BE2C (cell line): ENCODE data around the gene SOX8.

ENCODE experiments used
- DNase-seq: peaks from one replicate; pipeline ENCODE4 v3.0.0-alpha.2; 2020
- H3K27me3 ChIP-seq: fragments of 250-450 bp; sonication (Bioruptor Pico); 2 replicates; pipeline ENCODE4 v1.5.1; 2020; ENCODE audit warnings: mild to moderate bottlenecking
- H3K36me3 ChIP-seq: fragments of 250-450 bp; sonication (Bioruptor Pico); 2 replicates; pipeline ENCODE4 v1.5.1; 2020; ENCODE audit warnings: mild to moderate bottlenecking
- H3K4me1 ChIP-seq: fragments of 250-450 bp; sonication (Bioruptor Pico); 2 replicates; pipeline ENCODE4 v1.5.1; 2020
- H3K4me3 ChIP-seq: 2 replicates; pipeline ENCODE4 v1.5.1; 2011; ENCODE audit warnings: low read depth, low read length
- H3K9me3 ChIP-seq: fragments of 250-450 bp; sonication (Bioruptor Pico); 2 replicates; pipeline ENCODE4 v1.5.1; 2020
- TF ChIP-seq, protein P1 (sequence below): IDR thresholded peaks from 2 replicates; pipeline ENCODE4 v1.5.1; 2012; ENCODE audit warnings: mild to moderate bottlenecking, low read depth, low read length

The SOX8 gene

DNA sequence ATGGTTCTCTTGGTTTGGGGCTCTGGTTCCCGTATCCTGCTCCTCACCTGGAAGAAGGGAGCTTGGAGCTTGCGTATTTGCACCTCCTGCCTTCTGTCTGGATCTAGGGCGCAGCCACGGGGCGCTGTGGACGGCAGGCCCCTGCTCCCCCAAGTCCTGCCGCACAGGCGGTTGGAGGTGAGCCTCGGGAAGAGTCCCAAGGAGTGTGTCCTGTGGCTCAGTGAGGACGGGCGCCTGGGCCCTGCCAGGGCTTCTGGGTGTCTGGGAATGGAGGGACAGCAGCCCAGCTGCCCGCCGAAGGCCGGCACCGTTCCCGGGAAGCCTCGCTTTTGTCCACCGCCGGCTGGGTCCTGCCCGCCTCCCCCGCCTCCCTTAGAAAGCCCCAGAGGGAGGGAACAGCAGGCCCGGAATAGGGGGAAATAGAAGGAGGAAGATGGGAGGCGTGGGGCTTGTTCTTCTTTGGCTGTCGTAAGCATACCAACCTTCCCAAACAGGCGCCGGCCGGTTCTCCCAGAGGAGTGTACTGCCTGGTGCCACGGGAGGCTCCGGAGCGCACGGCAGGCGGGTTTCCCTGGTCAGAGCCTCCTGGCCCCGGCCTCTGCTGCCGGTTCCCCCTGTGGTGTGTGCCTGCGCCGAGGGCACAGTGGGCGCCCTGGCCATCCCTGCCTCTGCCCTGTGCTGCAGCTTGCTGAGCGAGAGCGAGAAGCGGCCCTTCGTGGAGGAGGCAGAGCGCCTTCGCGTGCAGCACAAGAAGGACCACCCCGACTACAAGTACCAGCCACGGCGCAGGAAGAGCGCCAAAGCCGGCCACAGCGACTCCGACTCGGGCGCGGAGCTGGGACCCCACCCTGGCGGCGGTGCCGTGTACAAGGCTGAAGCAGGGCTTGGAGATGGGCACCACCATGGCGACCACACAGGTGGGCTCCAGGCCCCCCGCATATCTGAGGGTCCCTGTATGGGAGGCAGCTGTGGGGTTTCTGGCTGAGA lies 1.8 kb downstream of the SOX8 start:
- H3K4me3 ChIP-seq, result no peak overlapping the region
- no peak for DNase-seq
- H3K9me3 ChIP-seq, result no peaks in the 10 kb centered on the region
- peaks cover 5% of the 10 kb centered on the region; the same call in 1 of the 2 replicates for H3K4me1 ChIP-seq
- H3K27me3 ChIP-seq, result peaks cover 96% of the 10 kb centered on the region
- TF ChIP-seq, protein P1, sequence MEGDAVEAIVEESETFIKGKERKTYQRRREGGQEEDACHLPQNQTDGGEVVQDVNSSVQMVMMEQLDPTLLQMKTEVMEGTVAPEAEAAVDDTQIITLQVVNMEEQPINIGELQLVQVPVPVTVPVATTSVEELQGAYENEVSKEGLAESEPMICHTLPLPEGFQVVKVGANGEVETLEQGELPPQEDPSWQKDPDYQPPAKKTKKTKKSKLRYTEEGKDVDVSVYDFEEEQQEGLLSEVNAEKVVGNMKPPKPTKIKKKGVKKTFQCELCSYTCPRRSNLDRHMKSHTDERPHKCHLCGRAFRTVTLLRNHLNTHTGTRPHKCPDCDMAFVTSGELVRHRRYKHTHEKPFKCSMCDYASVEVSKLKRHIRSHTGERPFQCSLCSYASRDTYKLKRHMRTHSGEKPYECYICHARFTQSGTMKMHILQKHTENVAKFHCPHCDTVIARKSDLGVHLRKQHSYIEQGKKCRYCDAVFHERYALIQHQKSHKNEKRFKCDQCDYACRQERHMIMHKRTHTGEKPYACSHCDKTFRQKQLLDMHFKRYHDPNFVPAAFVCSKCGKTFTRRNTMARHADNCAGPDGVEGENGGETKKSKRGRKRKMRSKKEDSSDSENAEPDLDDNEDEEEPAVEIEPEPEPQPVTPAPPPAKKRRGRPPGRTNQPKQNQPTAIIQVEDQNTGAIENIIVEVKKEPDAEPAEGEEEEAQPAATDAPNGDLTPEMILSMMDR, result no peak
- no peaks in the 10 kb centered on the region for H3K36me3 ChIP-seq

DNA sequence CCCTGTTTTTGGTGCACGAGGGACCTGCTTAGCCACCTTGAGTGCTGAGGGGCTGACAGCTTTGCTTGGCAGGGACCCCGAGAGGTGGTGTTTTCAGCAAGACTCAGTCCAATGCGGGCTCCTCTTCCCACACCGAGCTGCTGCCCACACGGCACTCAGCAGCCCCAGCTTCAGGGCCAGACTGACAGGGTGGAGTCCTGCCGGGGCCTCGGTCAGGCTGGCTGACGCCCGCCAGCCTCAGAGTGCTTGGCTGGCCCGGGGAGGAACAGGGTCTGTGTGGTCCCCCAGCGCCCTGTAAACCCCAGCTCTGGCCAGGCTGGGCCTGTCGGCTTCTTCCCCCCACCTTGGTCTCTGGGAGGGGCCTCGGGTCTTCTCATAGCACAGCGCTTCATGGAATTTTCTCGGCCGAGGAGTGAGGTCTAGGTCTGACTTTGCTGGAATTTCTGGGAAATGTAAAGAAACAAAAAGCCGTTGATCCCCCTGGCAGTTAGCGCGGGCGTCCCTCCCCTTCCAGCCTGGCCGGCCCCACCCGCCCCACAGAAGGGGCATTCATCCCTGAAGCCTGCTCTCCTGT lies 2.6 kb downstream of the SOX8 start:
- no peaks in the 10 kb centered on the region for H3K9me3 ChIP-seq
- H3K4me3 ChIP-seq, result no peak overlapping the region
- peaks cover 5% of the 10 kb centered on the region; the same call in 1 of the 2 replicates for H3K4me1 ChIP-seq
- no peak for DNase-seq
- H3K36me3 ChIP-seq, result no peaks in the 10 kb centered on the region
- H3K27me3 ChIP-seq, result peaks cover 98% of the 10 kb centered on the region
- TF ChIP-seq, protein P1, result no peak

DNA sequence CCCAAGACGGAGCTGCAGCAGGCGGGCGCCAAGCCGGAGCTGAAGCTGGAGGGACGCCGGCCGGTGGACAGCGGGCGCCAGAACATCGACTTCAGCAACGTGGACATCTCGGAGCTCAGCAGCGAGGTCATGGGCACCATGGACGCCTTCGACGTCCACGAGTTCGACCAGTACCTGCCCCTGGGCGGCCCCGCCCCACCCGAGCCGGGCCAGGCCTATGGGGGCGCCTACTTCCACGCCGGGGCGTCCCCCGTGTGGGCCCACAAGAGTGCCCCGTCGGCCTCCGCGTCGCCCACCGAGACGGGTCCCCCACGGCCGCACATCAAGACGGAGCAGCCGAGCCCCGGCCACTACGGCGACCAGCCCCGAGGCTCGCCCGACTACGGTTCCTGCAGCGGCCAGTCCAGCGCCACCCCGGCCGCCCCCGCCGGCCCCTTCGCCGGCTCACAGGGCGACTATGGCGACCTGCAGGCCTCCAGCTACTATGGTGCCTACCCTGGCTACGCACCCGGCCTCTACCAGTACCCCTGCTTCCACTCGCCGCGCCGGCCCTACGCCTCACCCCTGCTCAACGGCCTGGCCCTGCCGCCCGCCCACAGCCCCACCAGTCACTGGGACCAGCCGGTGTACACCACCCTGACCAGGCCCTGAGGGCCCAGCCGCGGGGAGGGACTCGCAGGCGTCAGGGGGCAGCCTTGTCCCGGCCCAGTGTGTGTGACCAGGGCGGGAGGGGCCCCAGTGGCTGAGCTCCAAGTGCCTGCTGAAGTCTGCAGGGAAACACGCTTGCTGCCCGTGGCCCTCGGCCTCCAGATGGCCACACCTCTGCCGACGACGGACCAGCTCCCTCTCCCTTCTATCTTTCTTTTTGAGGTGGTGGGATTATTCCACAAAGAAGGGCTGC lies 3.4 kb downstream of the SOX8 start:
- no peak for DNase-seq
- TF ChIP-seq, protein P1, result no peak
- Histone ChIP-seq H3K4me1 (peaks cover 5% of the 10 kb centered on the region; the same call in 1 of the 2 replicates), H3K9me3 (no peaks in the 10 kb centered on the region), H3K27me3 (peaks cover 98% of the 10 kb centered on the region), H3K4me3 (no peak overlapping the region), H3K36me3 (no peaks in the 10 kb centered on the region)

DNA sequence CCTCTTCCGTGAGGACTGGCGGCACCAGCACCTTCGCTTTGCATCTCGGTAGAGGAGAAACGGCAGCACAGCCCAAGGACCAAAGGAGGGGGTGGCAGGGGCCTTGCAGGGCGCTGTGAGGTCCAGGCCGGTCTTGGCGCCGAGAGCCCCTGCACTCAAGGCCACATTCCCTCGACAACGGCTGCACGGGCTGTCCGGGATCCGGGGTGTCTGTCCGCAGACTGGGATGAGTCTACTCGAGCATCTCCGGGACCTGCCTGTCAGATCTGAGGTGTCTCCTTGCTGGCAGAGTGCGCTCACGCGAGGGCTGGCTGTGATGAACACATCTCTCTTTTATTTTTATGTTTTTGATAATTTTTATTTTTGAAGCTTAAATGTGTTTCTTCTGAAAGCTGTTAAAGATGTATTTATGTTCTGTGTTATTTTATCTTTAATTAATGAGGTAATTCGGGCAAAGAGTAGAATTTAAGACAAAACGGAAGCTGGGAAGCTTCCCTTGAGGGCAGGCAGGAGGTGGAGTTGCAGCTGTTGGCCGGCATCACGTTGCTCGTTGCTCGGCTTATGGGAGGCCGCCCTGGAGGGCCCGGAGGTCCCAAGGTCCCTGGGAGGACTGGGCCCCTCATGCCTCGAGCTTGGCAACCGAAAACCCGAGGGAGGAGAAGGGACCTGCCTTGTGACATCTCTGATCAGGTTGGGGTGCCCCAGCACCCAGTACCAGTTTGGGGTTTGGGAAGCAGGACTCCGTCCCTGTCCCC lies 4.3 kb downstream of the SOX8 start:
- H3K9me3 ChIP-seq, result no peaks in the 10 kb centered on the region
- no peak overlapping the region for H3K4me3 ChIP-seq
- DNase-seq, result no peak
- H3K4me1 ChIP-seq, result peaks cover 5% of the 10 kb centered on the region; the same call in 1 of the 2 replicates
- no peaks in the 10 kb centered on the region for H3K36me3 ChIP-seq
- peaks cover 98% of the 10 kb centered on the region for H3K27me3 ChIP-seq
- TF ChIP-seq, protein P1, result no peak

DNA sequence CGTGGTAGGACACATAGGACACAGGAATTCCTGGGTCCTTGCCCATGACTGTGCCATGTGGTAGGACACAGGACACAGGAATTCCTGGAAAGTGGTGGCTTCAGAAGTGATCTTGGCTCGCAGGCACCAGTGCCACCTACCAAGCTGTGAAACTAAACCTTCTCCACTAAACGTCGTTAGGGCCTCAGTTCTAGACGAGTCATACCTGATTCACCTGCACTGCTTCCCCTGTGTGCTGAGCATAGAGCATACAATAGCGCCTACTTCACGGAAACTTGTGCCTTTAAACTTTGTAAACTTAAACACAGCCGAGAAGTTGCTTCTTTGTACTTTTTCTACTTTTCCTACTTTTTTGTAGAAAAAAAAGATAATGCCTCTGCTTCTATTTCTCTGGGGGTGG lies 4.8 kb downstream of the SOX8 start:
- Histone ChIP-seq H3K4me1 (peaks cover 5% of the 10 kb centered on the region; the same call in 1 of the 2 replicates), H3K4me3 (no peak overlapping the region), H3K36me3 (no peaks in the 10 kb centered on the region), H3K9me3 (no peaks in the 10 kb centered on the region), H3K27me3 (peaks cover 97% of the 10 kb centered on the region)
- DNase-seq, result no peak
- TF ChIP-seq, protein P1, result no peak
